SK-N-SH (cell line): ENCODE results near the gene PRMT7. TPM values are rescaled to one million over a fixed set of nuclear protein-coding genes. Genes with fewer than 3 reads are reported as not detected.

Experiments
- CTCF ChIA-PET: fragments of 300-600, 350-600 bp; formaldehyde crosslinking; extraction: SDS; loops from one replicate; lab custom pipeline; 2021; lab: Yijun Ruan, JAX
- POLR2A ChIA-PET: fragments of 350-600 bp; sonication (Branson Sonifier 250); formaldehyde crosslinking; extraction: SDS; loops from one replicate; lab custom pipeline; 2020; ENCODE audit warnings: antibody characterized with exemption, inconsistent platforms; lab: Yijun Ruan, JAX
- DNase-seq: peaks from one replicate; pipeline ENCODE4 v3.0.0; 2012
- H2AFZ ChIP-seq: fragments of 200-600 bp; sonication (generic); 2 replicates; pipeline ENCODE4 v1.8.1; 2016; ENCODE audit warnings: antibody characterized with exemption, mild to moderate bottlenecking, low read depth
- H3F3A ChIP-seq: fragments of 200-600 bp; sonication (generic); replicated peaks from 2 replicates; pipeline ENCODE3; 2016; ENCODE audit warnings: antibody characterized with exemption, mild to moderate bottlenecking; ENCODE audit not compliant: insufficient read depth
- H3K27ac ChIP-seq, 2 experiments: fragments of 200-500 bp in 1 of 2; fragments of 200-600 bp in 1 of 2; sonication (Bioruptor generic) in 1 of 2; sonication (generic), shearing (Covaris generic) in 1 of 2; 2 replicates each; pipeline versions ENCODE4 v1.5.1 to v1.6.1; 2014 to 2016; ENCODE audit warnings: low read depth in 2 of 2, inconsistent platforms in 1 of 2, low read length in 1 of 2, mild to moderate bottlenecking in 1 of 2, mixed read lengths in 1 of 2
- H3K27me3 ChIP-seq: fragments of 200-600 bp; sonication (generic), shearing (Covaris generic); 2 replicates; pipeline ENCODE4 v1.6.1; 2016; ENCODE audit warnings: mixed run types; ENCODE audit not compliant: insufficient read depth
- H3K36me3 ChIP-seq, 2 experiments: fragments of 200-500 bp in 1 of 2; fragments of 200-600 bp in 1 of 2; sonication (Bioruptor generic) in 1 of 2; sonication (generic) in 1 of 2; replicated peaks in 1 of 2; 2 replicates each; pipeline versions ENCODE3 to v1.5.1; 2014 to 2016; ENCODE audit warnings: low read length in 1 of 2, mild to moderate bottlenecking in 1 of 2; ENCODE audit not compliant: insufficient read depth in 2 of 2, control insufficient read depth in 1 of 2
- H3K4me1 ChIP-seq, 2 experiments: fragments of 200-500 bp in 1 of 2; fragments of 200-600 bp in 1 of 2; sonication (Bioruptor generic) in 1 of 2; sonication (generic), shearing (Covaris generic) in 1 of 2; 2 replicates each; pipeline versions ENCODE4 v1.5.1 to v1.6.1; 2014 to 2016; ENCODE audit warnings: low read depth in 1 of 2, low read length in 1 of 2, mixed run types in 1 of 2; ENCODE audit not compliant: insufficient read depth in 2 of 2, control insufficient read depth in 1 of 2
- H3K4me2 ChIP-seq: fragments of 200-600 bp; sonication (generic), shearing (Covaris generic); 2 replicates; pipeline ENCODE4 v1.6.1; 2017; ENCODE audit warnings: mixed run types
- H3K4me3 ChIP-seq, 2 experiments: fragments of 200-500 bp in 1 of 2; fragments of 200-600 bp in 1 of 2; sonication (Bioruptor generic) in 1 of 2; sonication (generic), shearing (Covaris generic) in 1 of 2; 2 replicates each; pipeline versions ENCODE4 v1.5.1 to v1.8.1; 2014 to 2016; ENCODE audit warnings: low read depth in 2 of 2, inconsistent platforms in 1 of 2, low read length in 1 of 2, mild to moderate bottlenecking in 1 of 2, mixed read lengths in 1 of 2, moderate library complexity in 1 of 2
- H3K79me2 ChIP-seq: fragments of 200-600 bp; sonication (generic); 2 replicates; pipeline ENCODE4 v1.8.1; 2017; ENCODE audit warnings: mild to moderate bottlenecking; ENCODE audit not compliant: insufficient read depth
- H3K9ac ChIP-seq: fragments of 200-600 bp; sonication (generic); 2 replicates; pipeline ENCODE4 v1.6.1; 2017; ENCODE audit warnings: mixed run types
- H3K9me2 ChIP-seq: fragments of 200-600 bp; sonication (generic); 2 replicates; pipeline ENCODE4 v1.6.1; 2017; ENCODE audit warnings: mixed run types
- H3K9me3 ChIP-seq: fragments of 200-600 bp; sonication (generic); 2 replicates; pipeline ENCODE4 v1.6.1; 2017; ENCODE audit warnings: mixed run types, mild to moderate bottlenecking, moderate library complexity
- H4K20me1 ChIP-seq: fragments of 200-600 bp; sonication (generic); 2 replicates; pipeline ENCODE4 v1.6.1; 2017; ENCODE audit warnings: mild to moderate bottlenecking, mixed run types; ENCODE audit not compliant: insufficient read depth
- CTCF ChIP-seq: fragments of 200-600 bp; sonication (generic); IDR thresholded peaks from 2 replicates; pipeline ENCODE4 v1.6.1; 2017; ENCODE audit warnings: antibody characterized with exemption, mild to moderate bottlenecking, moderate library complexity
- ELF1 ChIP-seq: IDR thresholded peaks from 2 replicates; pipeline ENCODE4 v1.4.0; 2012
- EP300 ChIP-seq, 2 experiments: IDR thresholded peaks; 2 replicates each; pipeline versions ENCODE4 v1.4.0 to v1.6.1; 2012; ENCODE audit warnings: borderline replicate concordance in 1 of 2, low read depth in 1 of 2, low read length in 1 of 2
- EZH2phosphoT487 ChIP-seq: fragments of 200-600 bp; sonication (generic); IDR thresholded peaks from 2 replicates; pipeline ENCODE4 v1.6.1; 2017; ENCODE audit warnings: low read depth, mixed run types, mild to moderate bottlenecking, antibody characterized with exemption, moderate library complexity, borderline replicate concordance
- FOXJ3 ChIP-seq: sonication (generic); formaldehyde crosslinking; IDR thresholded peaks from 2 replicates; pipeline ENCODE4 v1.5.1; 2020; ENCODE audit warnings: mild to moderate bottlenecking, missing genetic modification reagents
- GABPA ChIP-seq: IDR thresholded peaks from 2 replicates; pipeline ENCODE4 v1.4.0; 2012; ENCODE audit warnings: low read depth, mild to moderate bottlenecking
- IRF3 ChIP-seq: fragments of 150-350 bp; IDR thresholded peaks from 2 replicates; pipeline ENCODE4 v1.6.1; 2016; ENCODE audit warnings: mild to moderate bottlenecking, low read depth, low read length
- JUND ChIP-seq: IDR thresholded peaks from 2 replicates; pipeline ENCODE4 v1.4.0; 2012
- MAX ChIP-seq: IDR thresholded peaks from 2 replicates; pipeline ENCODE4 v1.4.0; 2012; ENCODE audit warnings: low read depth
- MXI1 ChIP-seq: IDR thresholded peaks from 2 replicates; pipeline ENCODE4 v1.6.1; 2012; ENCODE audit warnings: mild to moderate bottlenecking, low read depth, low read length, improper control_type of control experiment
- PBX3 ChIP-seq: IDR thresholded peaks from 2 replicates; pipeline ENCODE4; 2012
- POLR2AphosphoS5 ChIP-seq: IDR thresholded peaks from 2 replicates; pipeline ENCODE4 v1.6.1; 2012; ENCODE audit warnings: low read depth, low read length
- RAD21 ChIP-seq: IDR thresholded peaks from 2 replicates; pipeline ENCODE4 v1.6.1; 2012; ENCODE audit warnings: mild to moderate bottlenecking, low read length
- RFX5 ChIP-seq: IDR thresholded peaks from 2 replicates; pipeline ENCODE4 v1.6.1; 2012; ENCODE audit warnings: mild to moderate bottlenecking, improper control_type of control experiment, low read length
- TCF12 ChIP-seq: IDR thresholded peaks from 2 replicates; pipeline ENCODE4 v1.4.0; 2012
- USF1 ChIP-seq: IDR thresholded peaks from 2 replicates; pipeline ENCODE4 v1.4.0; 2012; ENCODE audit warnings: low read depth, borderline replicate concordance
- USF2 ChIP-seq: fragments of 150-350 bp; IDR thresholded peaks from 2 replicates; pipeline ENCODE4 v1.6.1; 2017; ENCODE audit warnings: antibody characterized with exemption, low read length, low read depth, borderline replicate concordance
- YY1 ChIP-seq: IDR thresholded peaks from 2 replicates; pipeline ENCODE4 v1.4.0; 2012; ENCODE audit warnings: low read depth, mild to moderate bottlenecking
- WGBS: methylation state at CpG from one replicate; pipeline ENCODE4 v1.1.6; 2017; ENCODE audit warnings: low lambda C conversion rate; 5-methylcytosine and 5-hydroxymethylcytosine counted together
- polyA plus RNA-seq, 3 experiments: library from polyadenylated mRNA; depleted of rRNA; stranded (reverse); fragments of >200 nt; gene quantifications; 2 replicates each; pipeline ENCODE4 v1.2.3, GENCODE V29; 2012

Gene PRMT7
- polyA plus RNA-seq, 1 of the 3 experiments (the other 2 are of a cell fraction): 46.0 TPM

- Histone ChIP-seq H3K4me2 (no peak overlapping the region), H3F3A (no peaks in the 10 kb centered on the region), H3K9me2 (no peaks in the 10 kb centered on the region)
- CTCF ChIA-PET: interaction anchor here (0.6 to 5.3 kb wide), 10 partner anchors 11 to 81 kb away, joined by 3 to 30 read pairs (median 4); no protein-coding TSS in a partner anchor
- TF ChIP-seq ELF1 (no peak), POLR2AphosphoS5 (no peak)
- TF ChIP-seq, all 33 proteins: peak for 0
- Histone ChIP-seq H3K9me3 (no peaks in the 10 kb centered on the region), H3K4me3 (no peak overlapping the region), H3K27me3 (no peaks in the 10 kb centered on the region), H3K36me3 (no peaks in the 10 kb centered on the region), H3K79me2 (no peaks in the 10 kb centered on the region), H2AFZ (no peak overlapping the region), H3K27ac (no peak overlapping the region), H4K20me1 (no peaks in the 10 kb centered on the region), H3K9ac (no peak overlapping the region), H3K4me1 (peaks cover 0 to 50% of the 10 kb centered on the region in 2 experiments; a peak in 2 of 4 replicates)
- POLR2A ChIA-PET: no interaction called here
- DNase-seq: no peak
- 87% methylated on average over 20 of the region's 20 CpGs for WGBS
These were observed 56.6 kb downstream of the PRMT7 start for GRCh38 chr16:68367440-68367839.

GRCh38 chr16:68367891-68368290 lies 57.1 kb downstream of the PRMT7 start:
- POLR2A ChIA-PET: interaction anchor here (1.2 kb wide), 1 partner anchor 39 kb away, joined by 3 read pairs; no protein-coding TSS in a partner anchor
- Histone ChIP-seq H3K27ac (no peak overlapping the region), H3K4me3 (no peak overlapping the region), H4K20me1 (no peaks in the 10 kb centered on the region), H3K9ac (no peak overlapping the region), H3K9me3 (no peaks in the 10 kb centered on the region), H3K27me3 (no peaks in the 10 kb centered on the region), H3K4me2 (no peak overlapping the region), H3K9me2 (no peaks in the 10 kb centered on the region), H3K36me3 (no peaks in the 10 kb centered on the region), H3K79me2 (no peaks in the 10 kb centered on the region), H3K4me1 (peaks cover 0 to 45% of the 10 kb centered on the region in 2 experiments; a peak in 1 of 4 replicates), H2AFZ (no peak overlapping the region), H3F3A (no peaks in the 10 kb centered on the region)
- WGBS: 88% methylated on average over 14 of the region's 14 CpGs
- TF ChIP-seq EZH2phosphoT487 (no peak), FOXJ3 (no peak), RFX5 (no peak), MXI1 (no peak), USF1 (no peak), PBX3 (no peak), JUND (no peak), RAD21 (no peak), MAX (no peak), IRF3 (no peak), CTCF (no peak), USF2 (no peak), YY1 (no peak), ELF1 (no peak), TCF12 (no peak), POLR2AphosphoS5 (no peak), GABPA (no peak), EP300 (IDR thresholded peaks at IDR 0.05; ENCODE audit: borderline replicate concordance in 1 of 2, low read depth in 1 of 2, low read length in 1 of 2) (no peak)
- CTCF ChIA-PET: interaction anchor here (0.6 to 2.4 kb wide), 8 partner anchors 11 to 153 kb away, joined by 3 to 9 read pairs (median 5); no protein-coding TSS in a partner anchor
- no peak for DNase-seq
